GM12864 (cell line): Measurements from ENCODE around the gene GDF15.
A peak's percentile ranks its signal among the peaks of the same experiment; 100 is the strongest.
"Not testable (repeated sequence)": the region's sequence is repeated elsewhere in the genome, so short reads cannot be mapped to it uniquely, and the experiment has no call there.

Experiments
- DNase-seq: peaks from one replicate; pipeline ENCODE4 v3.0.0-alpha.2; 2011; ENCODE audit warnings: low read depth
- H3K4me3 ChIP-seq: 2 replicates; pipeline ENCODE4 v1.5.1; 2011; ENCODE audit warnings: mild to moderate bottlenecking, low read depth, low read length, control low read depth
- CTCF ChIP-seq: IDR thresholded peaks from 2 replicates; pipeline ENCODE4 v1.5.1; 2011; ENCODE audit warnings: low read depth, mild to moderate bottlenecking, moderate library complexity, low read length, control low read depth, inconsistent platforms; ENCODE audit errors: missing control alignments

GDF15 gene

DNA sequence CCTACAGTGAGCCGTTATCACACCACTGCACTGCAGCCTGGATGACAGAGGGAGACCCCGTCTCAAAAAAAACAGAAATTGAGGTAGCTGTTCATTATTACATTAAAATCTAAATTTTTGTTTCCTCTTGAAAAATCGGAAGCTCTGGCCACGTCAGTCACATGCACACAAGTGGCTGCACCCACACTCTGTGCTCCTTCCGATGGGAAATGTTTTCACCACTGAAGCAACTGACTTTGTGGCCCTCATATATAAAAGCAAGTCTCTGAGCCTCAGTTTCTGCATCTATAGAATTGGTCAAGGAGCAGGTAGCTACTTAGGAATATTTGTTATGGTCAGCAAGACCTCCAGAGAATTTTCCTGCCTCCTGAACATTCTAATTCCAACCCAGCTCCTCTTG, 7.0 kb downstream of the GDF15 start:
- no peak for DNase-seq
- TF ChIP-seq CTCF: no peak
- H3K4me3 ChIP-seq: no peak overlapping the region

DNA sequence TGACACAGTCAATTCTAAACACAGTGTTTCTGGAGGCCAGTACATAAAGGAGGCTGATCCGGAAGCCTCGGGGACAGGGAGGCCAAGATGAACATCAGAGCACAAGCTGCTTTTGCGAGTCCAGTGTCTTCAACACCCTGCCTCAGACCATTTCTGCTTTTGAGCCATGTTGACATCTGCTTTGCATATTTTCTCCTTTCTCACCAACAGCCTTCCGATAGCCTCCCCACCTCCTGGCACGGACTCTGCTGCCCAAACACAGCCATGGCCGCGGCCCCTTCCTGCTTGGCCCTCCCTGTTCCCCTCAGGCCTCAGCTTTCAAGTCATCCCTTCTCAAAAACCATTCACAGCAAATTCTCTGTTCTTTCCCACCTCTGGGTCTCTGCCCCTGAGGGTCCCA, 7.9 kb downstream of the GDF15 start:
- no peak for TF ChIP-seq CTCF
- DNase-seq: no peak
- H3K4me3 ChIP-seq: no peak overlapping the region

DNA sequence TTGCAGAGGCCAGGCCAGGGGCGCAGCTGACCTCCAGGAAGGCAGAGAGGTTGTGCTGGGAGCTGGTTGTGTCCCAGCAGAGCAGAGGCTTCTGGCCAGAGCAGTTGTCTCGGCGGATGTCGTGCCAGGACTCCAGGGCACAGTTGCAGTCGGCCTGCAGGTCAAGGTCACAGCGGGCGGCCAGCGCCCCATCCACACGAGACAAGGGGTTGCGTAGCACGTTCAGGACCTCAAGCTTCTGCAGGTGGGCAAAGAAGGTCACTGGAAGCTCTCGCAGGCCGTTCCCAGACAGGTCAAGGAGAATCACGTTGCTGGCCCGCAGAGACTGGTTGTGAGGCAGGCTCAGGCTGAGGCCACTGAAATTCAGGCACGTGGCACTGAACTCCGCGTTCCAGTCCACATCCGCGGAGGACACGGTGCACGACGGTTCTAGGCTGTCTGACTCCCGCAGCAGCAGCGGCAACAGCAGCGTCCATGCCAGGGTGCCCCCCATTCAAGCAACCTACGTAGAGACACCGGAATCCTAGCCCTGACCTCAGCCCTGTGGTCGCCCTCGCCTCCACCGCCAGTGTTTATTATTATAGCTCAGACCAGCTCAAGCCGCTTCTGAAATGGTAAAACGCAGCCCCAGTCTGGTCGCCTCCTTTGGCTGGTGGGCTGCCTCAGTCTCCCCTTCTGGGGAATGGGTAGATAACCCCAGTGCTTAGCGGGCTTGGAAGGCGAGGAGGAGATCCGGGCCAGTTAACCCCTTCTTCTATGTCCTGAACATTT, 10.7 kb downstream of the GDF15 start:
- DNase-seq: no peak
- H3K4me3 ChIP-seq: peak overlapping the region; percentile 41; the same call in 1 of the 2 replicates
- TF ChIP-seq CTCF: no peak

DNA sequence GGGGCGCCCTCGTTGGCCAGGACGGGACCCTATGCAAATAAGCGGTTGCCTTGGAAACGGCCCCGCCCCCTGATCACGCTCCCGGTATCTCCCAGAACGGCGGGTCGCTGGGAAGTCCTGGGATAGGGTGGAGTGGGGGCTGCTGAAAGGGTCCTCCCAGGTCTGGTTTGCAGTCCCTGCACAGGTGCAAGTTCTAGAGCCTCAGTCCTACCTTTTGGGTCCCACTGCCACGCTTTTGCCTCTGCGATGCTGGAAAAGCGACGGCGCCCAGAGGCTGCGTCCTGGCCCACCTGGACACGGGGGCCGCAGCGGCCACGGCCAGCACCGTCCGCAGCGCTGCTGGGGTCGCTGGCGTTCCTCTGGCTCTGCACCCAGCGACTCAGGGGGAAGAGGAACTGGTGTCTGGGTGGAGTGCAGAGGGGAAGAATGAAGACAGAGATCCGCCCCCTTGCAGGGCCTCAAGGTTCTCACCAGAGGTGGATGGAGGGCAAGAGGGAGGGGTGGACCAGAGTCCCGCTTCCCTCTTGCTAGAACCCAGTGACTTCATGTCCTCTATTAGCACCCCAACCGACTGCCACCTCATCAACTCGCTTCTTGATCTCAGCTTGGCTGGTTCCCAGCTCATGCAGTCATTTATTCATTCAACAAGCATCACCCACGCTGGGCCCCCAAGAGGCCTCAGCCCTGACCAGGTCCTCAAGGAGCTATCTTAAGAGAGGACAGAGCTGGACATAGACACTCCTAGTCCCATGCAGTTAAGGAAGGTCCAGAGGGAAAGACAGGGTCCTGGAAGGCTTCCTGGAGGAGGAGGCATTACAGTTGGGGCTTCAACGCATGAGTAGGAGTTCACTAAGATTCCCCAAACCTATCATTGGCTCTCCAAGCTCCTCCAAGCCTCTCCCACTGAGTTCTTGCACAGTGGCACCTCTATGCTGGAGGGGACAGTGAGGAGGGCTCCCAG, 11.6 kb downstream of the GDF15 start, which contains the start of gene LRRC25:
Gene LRRC25 (minus strand): TSS at position 381 of the 961 bp plus-strand sequence. CDS start 659 bp downstream, outside the sequence.
- H3K4me3 ChIP-seq: peak within 1 kb of the TSS; percentile 41
- no peak for TF ChIP-seq CTCF
- DNase-seq: no peak

GRCh38 chr19:18399008-18399407, 13.1 kb downstream of the GDF15 start:
- no peak overlapping the region for H3K4me3 ChIP-seq
- DNase-seq: no peak
- TF ChIP-seq CTCF: no peak

DNA sequence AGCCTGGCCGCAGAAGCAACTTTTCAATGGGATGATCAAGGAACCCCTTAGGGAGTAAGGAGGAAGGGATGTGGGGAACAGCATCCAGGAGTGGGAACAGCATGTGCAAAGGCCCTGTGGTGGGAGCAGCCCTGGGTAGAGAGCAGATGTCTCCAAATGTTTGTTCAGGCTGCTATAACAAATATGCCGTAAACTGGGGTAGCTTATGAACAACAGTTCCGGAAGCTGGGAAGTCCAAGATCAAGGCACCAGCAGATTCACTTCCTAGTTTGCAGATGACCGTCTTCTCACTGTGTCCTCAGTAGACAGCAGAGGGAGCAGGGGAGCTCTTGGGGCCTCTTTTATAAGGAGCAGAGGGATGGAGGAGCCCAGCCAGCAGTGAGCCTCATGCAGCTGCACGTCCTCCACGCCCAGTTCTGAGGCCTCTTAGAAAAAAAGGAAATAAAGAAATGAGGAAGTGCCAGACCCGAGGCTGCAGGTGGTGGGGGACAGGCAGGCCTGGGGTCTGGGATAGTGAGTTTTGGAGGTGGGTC, 15.7 kb downstream of the GDF15 start:
- no peak for DNase-seq
- TF ChIP-seq CTCF: peak; percentile 42
- no peak overlapping the region for H3K4me3 ChIP-seq

GRCh38 chr19:18402455-18403248, 16.7 kb downstream of the GDF15 start:
- not testable (repeated sequence) for DNase-seq, H3K4me3 ChIP-seq

GRCh38 chr19:18405754-18406153, 19.8 kb downstream of the GDF15 start:
- H3K4me3 ChIP-seq, DNase-seq: not testable (repeated sequence)
